ENCODE measurements around the gene GNAZ.

- TF ChIP-seq EZH2 (IDR thresholded peaks at IDR 0.05; ENCODE audit: borderline replicate concordance, insufficient read depth, low read depth, low read length, poor library complexity, severe bottlenecking): no peak
- TF ChIP-seq CTCF (IDR thresholded peaks at IDR 0.05): no peak
These were observed 9.0 kb downstream of the GNAZ start for GRCh38 chr22:23079240-23079768.

Measured in B cell (primary cell).